DMS153 treated with DMSO at 0.1 percent for 48 hours (cell line): ENCODE measurements around the gene FBXO38.

ENCODE experiments used
- DNase-seq: peaks from one replicate; lab custom pipeline; 2025; ENCODE audit not compliant: unreplicated experiment; lab: John Stamatoyannopoulos, UW

Gene FBXO38

DNA sequence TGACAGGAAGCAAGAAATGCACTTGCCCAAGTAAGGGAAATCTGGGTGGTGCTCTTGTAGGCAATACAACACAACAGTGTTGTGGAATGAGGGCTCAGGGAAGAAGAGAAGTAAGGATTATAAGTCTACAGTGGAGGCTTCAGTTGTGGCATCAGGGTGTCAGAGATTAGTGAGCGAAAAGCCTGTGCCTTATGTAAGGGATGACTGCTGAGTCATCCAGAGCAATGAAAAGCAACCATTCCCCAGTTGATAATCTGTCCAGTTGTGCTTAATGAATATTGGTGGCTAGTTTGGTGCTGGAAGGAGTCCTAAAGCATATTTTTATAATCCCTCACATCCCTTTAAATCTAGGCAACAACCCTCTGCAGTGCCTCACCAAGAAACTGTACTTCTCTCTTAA, 42.0 kb downstream of the FBXO38 start:
- DNase-seq: no peak

DNA sequence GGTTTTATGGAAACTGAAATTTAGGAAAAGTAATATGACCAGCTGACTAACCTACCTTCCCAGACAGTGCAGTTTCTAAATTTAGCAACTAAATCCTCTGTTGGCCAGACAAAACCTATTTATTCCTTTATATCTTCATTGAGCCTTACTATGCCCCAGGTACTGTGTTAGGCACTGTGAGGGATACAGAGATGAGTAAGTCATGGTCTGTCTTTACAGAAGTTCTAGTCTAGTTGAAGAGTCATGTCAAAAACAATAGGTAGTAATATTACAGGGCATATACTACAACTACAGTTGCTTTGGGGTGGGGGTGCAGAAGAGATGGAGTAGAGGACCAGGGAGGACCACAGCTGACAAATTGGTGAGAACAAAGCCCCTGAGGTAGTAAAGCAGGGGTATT, 42.8 kb downstream of the FBXO38 start:
- no peak for DNase-seq

DNA sequence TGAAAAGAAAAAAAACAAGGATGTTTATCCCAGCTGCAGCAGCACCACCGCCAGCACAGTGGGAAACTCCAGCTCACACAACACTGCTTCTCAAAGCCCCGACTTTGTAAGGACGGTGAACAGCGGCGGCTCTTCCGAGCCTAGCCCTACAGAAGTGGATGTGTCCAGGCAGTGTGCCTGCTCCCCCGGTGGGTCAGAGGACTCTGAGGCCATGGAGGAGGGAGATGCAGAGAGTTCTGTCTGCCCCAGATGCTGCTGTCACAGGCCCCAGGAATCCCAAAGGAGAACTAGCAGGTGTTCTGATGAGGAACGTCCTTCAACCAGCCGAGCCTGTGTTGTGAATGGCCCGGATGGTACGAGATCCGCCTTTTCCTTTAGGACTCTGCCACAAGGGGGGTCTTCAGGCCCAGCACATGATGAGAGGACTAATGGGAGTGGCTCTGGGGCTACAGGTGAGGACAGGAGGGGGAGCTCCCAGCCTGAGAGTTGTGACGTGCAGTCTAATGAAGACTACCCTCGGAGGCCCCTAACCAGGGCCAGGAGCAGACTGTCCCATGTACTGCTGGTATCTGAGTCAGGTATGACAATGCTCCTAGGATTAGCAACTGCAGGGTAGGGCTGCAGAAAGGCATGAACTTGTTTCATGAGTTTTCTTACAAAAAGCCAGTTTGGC, 43.7 kb downstream of the FBXO38 start:
- DNase-seq: no peak

DNA sequence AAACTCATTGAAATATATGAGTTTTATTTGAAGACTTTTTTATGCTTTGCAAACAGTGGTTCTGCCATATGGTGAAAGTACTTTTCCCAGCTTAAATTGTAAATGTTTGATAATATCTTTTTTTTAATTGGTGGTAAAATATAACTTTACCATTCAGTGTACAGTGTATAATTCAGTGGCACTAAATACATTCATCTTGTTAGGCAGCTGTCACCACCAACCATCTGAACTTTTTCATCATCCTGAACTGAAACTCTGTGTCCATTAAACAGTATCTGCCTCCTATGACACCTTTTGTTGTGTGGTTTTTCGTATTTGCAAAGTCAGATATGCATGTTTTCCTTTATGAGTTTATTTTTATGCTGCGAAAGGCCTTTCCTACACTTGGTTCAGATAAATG, 45.1 kb downstream of the FBXO38 start:
- DNase-seq: no peak

DNA sequence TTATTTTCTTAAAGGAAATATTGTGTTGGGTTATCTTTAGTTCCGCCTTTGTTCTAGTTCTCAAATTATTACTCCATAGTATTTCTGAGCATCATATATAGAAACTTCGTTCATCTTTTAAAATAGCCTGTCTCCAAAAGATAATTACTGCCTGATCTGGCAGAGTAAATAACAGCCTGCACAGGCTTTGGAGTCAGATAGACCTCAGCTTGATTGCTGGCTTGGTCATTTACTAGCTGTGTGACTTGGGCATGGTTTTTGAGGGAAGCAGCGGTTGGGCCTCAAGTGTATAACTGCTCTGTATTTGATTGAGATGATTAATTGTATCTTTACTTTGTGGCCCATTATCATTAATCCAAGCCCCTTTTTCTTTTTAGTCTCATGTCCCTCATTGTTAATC, 50.1 kb downstream of the FBXO38 start:
- no peak for DNase-seq

DNA sequence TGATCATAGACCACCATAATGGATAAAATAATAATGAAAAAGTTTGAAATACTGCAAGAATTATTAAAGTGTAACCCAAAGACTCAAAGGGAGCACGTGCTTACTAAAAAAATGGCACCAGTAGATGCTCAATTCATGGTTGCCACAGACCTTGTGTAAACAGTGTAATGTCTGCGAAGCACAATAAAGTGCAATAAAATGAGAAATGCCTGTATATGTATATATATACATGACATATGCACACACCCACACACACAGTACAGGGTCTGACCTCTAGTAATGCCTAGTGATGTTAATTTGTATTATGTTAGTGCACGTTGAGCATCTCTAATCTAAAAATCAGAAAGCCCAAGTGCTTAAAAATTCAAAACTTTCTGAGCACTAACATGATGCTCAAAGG, 52.3 kb downstream of the FBXO38 start:
- no peak for DNase-seq

DNA sequence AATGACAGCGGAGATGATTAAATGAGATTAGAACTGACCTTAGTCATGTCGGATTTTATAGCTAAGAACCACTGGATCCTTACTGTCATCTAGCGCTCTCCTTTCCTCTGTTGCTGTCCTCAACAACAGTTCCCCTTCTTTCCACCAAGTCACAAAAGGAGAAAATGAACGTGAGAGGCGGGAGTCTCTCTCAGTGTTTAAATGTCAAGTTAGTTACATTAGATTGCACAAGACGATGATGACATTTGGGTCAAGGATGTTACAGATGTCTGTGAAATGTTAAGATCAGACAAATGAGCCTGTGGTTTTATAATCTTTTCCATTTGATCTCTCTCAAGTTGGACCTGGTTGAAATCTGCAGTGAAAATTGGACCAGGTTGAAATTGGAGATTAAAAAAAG, 53.5 kb downstream of the FBXO38 start:
- no peak for DNase-seq

DNA sequence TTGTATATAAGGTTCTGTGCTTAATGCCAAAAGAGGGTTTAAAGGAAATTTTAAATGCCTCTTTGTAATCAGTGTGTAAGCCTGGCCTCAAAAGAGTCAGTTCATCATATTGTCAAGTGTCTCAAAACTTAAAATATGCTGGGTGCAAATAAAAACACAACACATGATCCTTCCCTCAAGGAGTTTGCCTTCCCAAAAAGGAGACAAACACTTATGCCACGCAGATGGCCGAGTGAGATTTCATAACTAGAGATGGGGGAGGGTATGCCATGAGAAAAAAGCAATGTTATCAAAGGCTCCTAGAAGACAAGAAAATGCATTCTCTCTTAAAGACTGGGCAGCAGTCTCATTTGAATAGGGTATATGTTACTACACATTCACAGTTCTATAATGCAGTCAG, 55.2 kb downstream of the FBXO38 start:
- no peak for DNase-seq

DNA sequence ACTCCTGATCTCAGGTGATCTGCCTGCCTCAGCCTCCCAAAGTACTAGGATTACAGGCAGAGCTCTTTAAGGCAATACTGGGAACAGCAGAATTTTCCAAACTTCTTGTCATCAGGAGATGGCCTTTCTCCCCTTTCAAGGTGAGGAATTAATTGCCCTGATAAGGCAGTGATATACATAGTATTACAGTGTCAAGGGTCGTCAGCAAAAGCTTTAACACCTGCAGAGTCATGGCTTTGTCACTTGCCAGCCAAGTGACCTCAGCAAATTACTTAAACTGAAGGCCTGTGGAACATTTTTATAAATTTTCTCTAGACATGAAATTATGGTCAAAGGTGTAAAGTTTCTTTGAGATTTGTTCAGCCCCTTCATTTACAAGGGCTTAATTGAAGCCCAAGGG, 59.5 kb downstream of the FBXO38 start:
- no peak for DNase-seq

DNA sequence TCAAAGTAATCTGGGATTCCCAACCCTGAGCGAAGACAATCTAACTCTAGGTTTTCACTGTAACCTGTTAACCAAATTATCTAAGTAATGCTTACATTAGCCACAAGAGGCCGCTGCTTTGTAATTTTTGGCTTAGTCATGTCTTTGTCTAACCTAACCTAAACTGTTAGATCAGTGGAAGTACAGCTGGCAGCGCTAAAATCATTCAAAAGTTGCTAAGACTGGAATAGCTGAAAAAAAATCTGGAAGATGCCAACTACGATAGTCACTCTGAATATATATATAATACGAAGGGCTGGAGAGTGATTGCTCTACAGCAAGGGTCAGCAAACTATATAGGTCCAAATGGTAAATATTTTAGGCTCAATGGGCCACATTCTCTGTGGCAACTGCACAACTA, 60.2 kb downstream of the FBXO38 start:
- DNase-seq: peak; percentile 6

DNA sequence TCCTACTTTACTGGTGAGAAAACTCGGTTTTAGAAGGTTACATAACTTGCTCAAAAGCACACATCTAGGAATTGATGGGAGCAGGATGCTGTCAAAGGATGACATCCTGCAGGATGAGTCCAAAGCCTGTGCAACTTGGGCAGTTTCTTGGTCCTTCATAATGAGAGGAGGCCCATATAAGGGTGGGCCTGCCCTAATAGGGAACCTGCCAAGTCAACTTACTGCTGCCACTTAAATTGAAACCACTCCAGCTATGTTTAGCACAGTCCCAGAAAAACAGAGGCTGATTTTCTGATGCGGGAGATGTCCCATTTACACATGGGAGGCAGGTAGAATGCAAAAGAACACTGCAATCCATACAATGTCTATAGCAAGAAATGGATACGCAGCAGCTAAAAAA, 61.8 kb downstream of the FBXO38 start:
- DNase-seq: no peak

DNA sequence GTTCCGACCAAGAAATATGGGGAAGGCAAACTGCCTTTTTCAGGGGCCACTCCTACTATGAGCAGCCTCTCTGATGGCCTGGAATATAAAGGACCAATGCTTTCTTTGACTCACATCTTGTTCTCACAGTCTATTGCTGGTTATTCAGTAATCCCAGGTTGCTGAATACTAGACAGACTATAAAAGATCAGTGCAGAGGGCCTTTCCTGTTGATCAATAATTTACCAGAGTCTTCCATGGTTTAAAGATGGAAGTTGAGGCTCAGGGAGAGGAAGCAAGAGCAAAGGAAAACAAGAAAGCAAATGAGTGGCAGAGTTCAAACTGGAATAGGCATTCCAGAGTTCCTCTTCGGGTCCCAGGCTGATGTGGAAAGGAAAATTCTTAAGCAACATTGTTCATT, 62.9 kb downstream of the FBXO38 start:
- no peak for DNase-seq

DNA sequence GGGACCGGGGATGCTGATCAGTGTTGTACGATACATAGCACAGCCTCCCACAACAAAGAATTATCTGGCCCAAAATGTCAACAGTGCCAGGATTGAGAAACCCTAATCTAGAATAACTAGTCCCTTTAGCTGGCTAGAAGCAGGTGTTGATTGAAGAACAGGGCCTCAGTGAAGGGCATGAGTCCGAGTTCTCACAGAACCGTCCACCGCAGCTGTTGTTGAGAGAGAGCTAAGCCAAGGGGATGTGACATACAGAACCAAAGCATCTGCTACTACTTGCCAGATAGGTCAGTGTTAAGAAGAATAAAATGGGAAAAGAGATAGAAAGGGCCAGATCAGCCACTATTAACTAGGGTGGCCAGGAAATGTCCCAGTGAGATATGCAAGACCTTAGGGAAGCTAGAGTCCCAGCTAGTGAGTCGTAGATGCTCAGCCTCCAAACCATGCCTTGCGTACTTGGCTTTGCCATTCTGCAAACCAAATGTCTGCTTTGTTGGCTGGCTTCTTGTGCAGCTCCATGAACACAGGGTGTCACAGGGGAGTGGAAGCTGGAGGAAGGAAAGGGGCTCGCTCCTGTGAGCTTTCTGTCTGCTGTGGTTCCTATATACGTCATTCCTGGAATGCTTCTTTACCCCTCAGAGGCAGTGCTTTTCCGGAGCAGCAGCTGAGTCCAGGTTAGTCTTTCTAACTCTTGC, 68.9 kb downstream of the FBXO38 start:
- no peak for DNase-seq

DNA sequence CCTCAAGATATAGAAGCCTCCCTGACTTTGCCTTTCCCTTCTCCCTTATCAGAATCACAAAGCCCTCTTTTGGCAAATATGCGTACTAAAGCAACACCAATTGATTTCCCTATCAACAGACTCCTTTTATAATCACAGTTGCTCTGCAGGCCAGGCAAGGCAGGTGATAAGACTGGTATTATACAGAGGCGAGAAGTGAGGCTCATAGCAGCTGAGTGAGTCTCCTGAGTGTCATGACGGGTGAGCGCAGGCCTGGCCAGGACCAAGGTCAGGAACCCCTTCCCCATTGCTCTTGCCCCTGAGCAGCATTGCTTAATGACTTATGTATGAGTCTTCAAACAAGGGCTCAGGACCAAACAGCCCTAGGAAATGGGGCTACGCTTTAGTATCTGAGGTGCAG, 70.8 kb downstream of the FBXO38 start:
- no peak for DNase-seq

DNA sequence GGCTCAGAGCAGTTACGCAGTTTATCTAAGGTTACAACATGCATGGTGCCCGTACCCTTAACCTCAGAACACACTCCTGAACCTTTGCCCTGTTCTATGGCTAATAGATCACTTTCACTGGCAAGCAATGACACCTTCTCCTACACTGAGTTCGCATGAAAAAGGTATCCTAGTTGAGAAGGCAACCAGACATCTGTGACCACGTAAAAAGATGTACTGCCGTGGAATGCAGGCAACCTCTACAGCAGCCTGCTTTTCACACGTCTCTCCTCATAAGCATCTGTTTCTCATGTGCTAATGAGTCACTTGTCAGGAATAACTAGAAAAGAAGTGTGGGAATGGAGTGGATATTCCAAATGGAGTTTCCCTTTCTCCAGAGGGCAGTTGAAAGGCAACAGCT, 71.4 kb downstream of the FBXO38 start:
- no peak for DNase-seq

DNA sequence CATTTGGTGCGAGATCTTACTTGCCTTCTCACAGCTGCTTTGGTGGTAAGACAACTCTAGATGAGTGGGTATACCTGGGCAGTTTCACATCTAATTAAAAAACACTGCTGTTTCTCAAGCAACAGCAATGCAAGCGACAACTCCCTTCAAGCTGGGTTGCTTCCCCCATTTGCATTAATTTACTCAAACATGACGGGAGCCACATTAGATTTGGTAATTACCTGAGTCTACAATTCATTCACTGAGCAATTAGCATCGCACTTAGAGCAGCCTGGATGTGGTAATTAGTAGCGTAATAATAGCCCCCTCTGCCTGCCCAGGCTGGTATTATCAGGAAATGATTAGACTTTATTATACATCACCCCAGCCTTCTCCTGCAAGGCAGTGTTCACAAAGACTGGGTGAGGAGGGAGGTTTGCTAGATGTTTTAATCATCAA, 73.4 kb downstream of the FBXO38 start:
- DNase-seq: no peak

DNA sequence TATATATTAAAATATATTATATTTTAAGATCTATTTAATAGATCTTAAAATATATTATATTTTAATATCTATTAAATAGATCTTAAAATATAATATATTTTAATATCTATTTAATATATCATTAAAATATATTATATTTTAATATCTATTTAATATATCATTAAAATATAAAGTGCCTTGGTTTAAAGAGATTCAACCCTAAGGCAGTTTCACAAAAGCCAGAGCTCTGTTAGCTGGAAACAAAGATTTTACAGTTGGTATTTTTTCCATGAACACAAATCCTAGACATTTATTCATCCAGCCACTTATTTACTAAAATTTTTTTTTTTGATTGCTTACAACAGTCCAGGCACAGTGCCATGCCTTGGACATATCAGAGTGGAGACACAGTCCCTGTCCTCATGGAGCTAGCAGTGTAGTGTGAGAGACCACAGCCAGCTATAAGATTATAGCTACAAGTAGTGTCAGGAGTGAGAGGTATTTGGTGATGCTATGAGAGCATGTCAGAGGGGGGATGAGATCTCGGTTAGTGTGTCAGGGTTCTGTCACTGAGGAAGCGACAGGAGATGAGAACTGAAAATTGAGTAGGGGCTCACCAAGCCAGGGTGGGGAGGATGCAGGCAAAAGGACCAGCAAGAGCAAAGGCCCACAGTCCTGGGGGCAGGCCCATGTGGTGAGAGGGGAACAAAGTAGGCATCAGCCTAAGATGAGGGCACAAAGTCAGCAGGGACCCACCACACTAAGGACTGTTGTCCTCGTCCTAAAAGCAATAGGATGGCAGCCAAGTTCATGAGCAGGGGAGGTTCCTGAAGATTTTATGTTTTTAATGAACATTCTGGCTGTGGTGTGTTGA, 74.5 kb downstream of the FBXO38 start:
- no peak for DNase-seq

DNA sequence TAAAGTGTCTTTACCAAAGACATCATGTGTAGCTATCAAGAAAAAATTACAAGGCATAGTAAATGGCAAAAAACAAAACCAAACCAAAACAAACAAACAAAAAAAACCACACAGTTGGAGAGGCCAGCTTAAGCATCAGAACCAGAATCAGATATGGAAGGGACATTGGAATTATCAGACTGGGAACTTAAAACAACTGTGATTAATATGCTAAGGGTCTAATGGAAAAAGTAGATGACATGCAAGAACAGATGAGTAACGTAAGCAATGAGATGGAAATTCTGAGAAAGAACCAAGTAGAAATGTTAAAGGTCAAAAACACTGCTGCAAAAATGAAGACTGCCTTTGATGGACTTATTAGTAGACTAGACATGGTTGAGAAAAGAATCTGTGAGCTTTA, 75.9 kb downstream of the FBXO38 start:
- no peak for DNase-seq

DNA sequence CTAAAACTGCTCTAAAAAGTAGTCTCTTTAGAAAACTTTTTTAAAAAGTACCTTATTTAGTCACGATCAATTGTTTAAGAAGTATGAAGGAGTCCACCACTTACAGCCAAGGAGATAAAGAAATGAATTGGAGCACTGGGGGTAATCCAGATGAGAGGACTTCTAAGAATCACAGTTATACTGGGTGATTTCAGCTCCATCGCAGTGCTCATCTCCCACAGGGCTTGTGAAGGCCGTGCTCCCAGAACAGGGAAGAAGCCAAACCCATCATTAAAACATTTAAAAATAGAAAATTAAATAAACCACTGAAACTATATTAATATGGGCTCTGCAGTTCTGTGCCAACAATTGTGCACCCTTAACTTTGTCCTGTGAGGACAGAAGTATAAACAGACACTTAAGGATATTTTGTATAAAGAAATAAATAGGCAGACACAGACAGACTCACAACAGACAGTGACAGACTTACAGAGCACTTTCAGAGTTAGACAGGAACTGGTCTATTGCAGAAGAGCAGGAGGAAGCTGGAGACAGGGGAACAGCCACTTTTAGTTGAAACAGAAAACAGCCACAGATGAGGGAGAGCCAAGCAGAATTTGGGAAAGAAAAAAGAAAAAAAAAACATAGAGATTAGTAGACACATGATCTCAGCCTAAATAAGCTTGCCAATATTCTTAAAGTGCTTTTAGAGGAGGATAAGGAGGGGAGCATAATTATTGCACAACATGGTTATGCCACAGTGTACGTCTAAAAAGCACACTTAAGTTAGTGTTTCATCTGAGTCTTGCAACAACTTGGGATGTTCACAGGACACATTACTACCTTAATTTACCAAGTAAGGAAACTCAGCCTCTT, 81.8 kb downstream of the FBXO38 start:
- DNase-seq: no peak

DNA sequence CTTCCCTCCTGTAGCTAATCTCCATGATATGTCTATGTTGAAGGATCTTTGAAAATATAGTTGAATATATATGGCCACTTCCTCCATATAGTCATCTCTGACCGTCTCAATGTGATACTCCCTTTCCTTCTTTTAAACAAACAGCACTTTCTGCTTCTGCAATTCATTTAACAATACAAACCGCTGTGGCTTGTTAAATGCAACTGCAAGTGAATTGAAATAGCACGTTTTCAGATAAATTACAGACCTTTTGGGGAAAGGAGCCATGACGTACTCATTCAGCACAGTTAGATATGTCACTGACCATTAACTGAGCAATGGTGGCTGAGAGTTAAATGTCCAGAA, 82.5 kb downstream of the FBXO38 start:
- DNase-seq: no peak

DNA sequence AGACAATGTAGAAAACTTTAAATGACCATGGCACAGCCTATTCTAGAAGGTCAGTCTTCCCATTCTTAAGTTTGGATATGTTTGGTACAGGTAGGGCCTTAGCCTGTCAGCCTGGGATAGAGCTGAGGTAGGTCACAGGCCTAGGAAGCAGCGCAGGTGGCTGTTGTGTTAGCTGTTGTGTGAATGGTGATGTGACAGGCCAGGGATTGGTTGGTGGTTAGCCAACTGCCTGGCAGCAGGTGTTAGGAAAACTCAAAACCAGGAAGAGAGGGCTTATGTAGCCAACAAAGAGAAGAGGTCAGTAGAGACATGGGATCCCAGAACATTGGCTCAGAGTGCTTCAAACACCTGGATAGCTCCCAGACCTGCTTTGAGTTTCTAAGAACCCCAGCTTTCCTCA, 84.2 kb downstream of the FBXO38 start:
- no peak for DNase-seq
